ENCODE results near the gene KATNIP. TPM values are rescaled to one million over a fixed set of nuclear protein-coding genes. Genes with fewer than 3 reads are reported as not detected.
A peak's percentile ranks its signal among the peaks of the same experiment; 100 is the strongest.

KATNIP gene
- total RNA-seq, 4 donors from 2014 or later: 27.5 to 59.5 (median 37.5) TPM

DNA sequence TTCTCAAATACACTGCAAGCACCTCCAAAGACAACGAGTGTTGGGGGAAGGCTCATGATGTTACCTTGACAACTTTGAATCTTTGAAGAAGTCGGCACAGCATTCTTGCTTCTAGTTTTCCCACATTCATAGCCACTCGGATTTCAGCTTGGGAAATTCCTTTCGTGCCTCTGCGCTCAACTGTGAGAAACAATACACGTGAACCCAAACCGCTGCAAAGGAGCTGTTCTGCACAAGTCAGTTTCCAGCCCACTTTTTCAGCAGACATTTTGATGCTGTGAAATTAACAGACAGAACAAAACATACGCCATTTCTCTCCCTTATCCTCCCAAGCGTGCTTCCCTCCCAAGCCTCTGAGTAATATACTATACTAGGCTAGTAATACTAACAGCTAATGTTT lies 41.5 kb upstream of the KATNIP start:
- DNase-seq: no peak

GRCh38 chr16:27511657-27512448 lies 38.1 kb upstream of the KATNIP start:
- H3K27me3 ChIP-seq: no peaks in the 10 kb centered on the region
- H3K4me3 ChIP-seq: no peak overlapping the region
- no peaks in the 10 kb centered on the region for H3K9me3 ChIP-seq
- TF ChIP-seq, protein P1, sequence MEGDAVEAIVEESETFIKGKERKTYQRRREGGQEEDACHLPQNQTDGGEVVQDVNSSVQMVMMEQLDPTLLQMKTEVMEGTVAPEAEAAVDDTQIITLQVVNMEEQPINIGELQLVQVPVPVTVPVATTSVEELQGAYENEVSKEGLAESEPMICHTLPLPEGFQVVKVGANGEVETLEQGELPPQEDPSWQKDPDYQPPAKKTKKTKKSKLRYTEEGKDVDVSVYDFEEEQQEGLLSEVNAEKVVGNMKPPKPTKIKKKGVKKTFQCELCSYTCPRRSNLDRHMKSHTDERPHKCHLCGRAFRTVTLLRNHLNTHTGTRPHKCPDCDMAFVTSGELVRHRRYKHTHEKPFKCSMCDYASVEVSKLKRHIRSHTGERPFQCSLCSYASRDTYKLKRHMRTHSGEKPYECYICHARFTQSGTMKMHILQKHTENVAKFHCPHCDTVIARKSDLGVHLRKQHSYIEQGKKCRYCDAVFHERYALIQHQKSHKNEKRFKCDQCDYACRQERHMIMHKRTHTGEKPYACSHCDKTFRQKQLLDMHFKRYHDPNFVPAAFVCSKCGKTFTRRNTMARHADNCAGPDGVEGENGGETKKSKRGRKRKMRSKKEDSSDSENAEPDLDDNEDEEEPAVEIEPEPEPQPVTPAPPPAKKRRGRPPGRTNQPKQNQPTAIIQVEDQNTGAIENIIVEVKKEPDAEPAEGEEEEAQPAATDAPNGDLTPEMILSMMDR (IDR thresholded peaks at IDR 0.05): no peak
- peaks cover 0 to 61% (median 0%) of the 10 kb centered on the region in 3 donors for H3K36me3 ChIP-seq
- H3K27ac ChIP-seq: no peak overlapping the region
- DNase-seq: no peak
- no peaks in the 10 kb centered on the region for H3K4me1 ChIP-seq

More for the DNA sequence above, 41.5 kb upstream of the KATNIP start:
- TF ChIP-seq POLR2A (IDR thresholded peaks at IDR 0.05): no peak
- TF ChIP-seq, protein P1 (IDR thresholded peaks at IDR 0.05): no peak
- no peak overlapping the region for H3K27ac ChIP-seq
- H3K4me1 ChIP-seq: no peaks in the 10 kb centered on the region
- no peaks in the 10 kb centered on the region for H3K27me3 ChIP-seq
- no peaks in the 10 kb centered on the region for H3K9me3 ChIP-seq
- H3K36me3 ChIP-seq: peaks cover 0 to 88% (median 0%) of the 10 kb centered on the region in 3 donors
- no peak overlapping the region for H3K4me3 ChIP-seq

DNA sequence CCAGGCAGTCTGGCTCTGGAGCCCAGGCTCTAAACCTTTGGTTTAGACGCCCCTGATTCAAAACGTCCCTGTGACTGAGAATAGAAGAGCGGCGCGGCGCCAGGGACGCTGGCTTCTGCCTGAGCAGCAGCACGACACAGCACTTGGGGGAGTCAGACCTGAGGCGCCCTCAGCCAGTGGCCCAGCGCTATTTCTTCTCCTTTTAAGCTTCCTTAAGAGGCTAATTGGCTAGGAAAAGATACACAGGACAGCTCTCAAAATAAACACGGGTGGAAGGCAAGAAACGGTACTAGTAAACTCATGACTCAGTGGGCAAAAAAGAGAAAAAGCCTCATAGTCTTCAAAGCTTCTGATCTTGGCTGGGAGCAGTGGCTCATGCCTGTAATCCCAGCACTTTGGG lies 35.1 kb upstream of the KATNIP start:
- no peaks in the 10 kb centered on the region for H3K4me1 ChIP-seq
- H3K36me3 ChIP-seq: peaks cover 0 to 52% (median 0%) of the 10 kb centered on the region in 3 donors

GRCh38 chr16:27515874-27516353 lies 34.0 kb upstream of the KATNIP start:
- H3K9me3 ChIP-seq: no peaks in the 10 kb centered on the region
- TF ChIP-seq, protein P1 (IDR thresholded peaks at IDR 0.05): peak in 4 of 6 experiments; percentile 35 to 40 (median 38)
- TF ChIP-seq POLR2A (IDR thresholded peaks at IDR 0.05): no peak
- H3K27me3 ChIP-seq: no peaks in the 10 kb centered on the region
- no peaks in the 10 kb centered on the region for H3K4me1 ChIP-seq
- no peak overlapping the region for H3K4me3 ChIP-seq
- no peak for DNase-seq
- peaks cover 0 to 41% (median 0%) of the 10 kb centered on the region in 3 donors for H3K36me3 ChIP-seq
- no peak overlapping the region for H3K27ac ChIP-seq

More for the DNA sequence above, 35.1 kb upstream of the KATNIP start:
- Histone ChIP-seq H3K27ac (no peak overlapping the region), H3K27me3 (no peaks in the 10 kb centered on the region), H3K9me3 (no peaks in the 10 kb centered on the region), H3K4me3 (no peak overlapping the region)
- no peak for DNase-seq
- no peak for TF ChIP-seq POLR2A (IDR thresholded peaks at IDR 0.05)
- TF ChIP-seq, protein P1 (IDR thresholded peaks at IDR 0.05): no peak

DNA sequence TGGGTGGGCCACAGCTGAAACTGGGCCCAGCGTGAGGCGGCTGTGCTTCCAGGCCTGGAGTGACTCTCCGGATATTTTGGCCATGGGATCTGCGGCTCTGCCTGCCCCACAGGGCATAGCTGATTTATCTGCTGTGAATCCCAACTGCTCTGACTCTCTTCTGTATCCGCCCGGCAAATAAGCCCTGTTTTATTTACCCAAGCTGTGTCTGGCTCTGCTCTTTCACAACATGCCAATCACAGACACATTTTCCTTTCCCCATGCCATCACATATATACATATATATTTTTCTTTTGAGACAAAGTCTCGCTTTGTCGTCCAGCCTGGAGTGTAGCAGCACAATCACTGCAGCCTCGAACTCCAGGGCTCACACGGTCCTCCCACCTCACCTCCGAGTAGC lies 33.6 kb upstream of the KATNIP start:
- Histone ChIP-seq H3K27me3 (no peaks in the 10 kb centered on the region), H3K27ac (no peak overlapping the region), H3K4me1 (no peaks in the 10 kb centered on the region), H3K36me3 (peaks cover 0 to 37% (median 0%) of the 10 kb centered on the region in 3 donors), H3K9me3 (no peaks in the 10 kb centered on the region), H3K4me3 (no peak overlapping the region)
- no peak for TF ChIP-seq POLR2A (IDR thresholded peaks at IDR 0.05)
- TF ChIP-seq, protein P1 (IDR thresholded peaks at IDR 0.05): no peak
- no peak for DNase-seq

Measured in Peyer's patch (tissue), 4 donors.